RWPE2 (cell line): ENCODE measurements around the gene PLXNC1.

Experiments used
- ATAC-seq: fragments of 200-7000 bp; cut with Tn5 transposase; 3 replicates; pipeline ENCODE4 v1.9.1; 2021; ENCODE audit warnings: low read depth
- DNase-seq: peaks from one replicate; pipeline ENCODE4 v3.0.0-alpha.2; 2020; ENCODE audit warnings: low spot score
- H3K27ac ChIP-seq: fragments of 450-650 bp; 2 replicates; pipeline ENCODE4 v1.5.1; 2017; ENCODE audit warnings: mild to moderate bottlenecking; ENCODE audit not compliant: poor library complexity, severe bottlenecking
- H3K27me3 ChIP-seq: fragments of 250-450 bp; sonication (Bioruptor Pico); 2 replicates; pipeline ENCODE4 v1.5.1; 2021; ENCODE audit warnings: mild to moderate bottlenecking, moderate library complexity; ENCODE audit not compliant: insufficient read depth, poor library complexity, severe bottlenecking
- H3K36me3 ChIP-seq: fragments of 250-450 bp; sonication (Bioruptor Pico); 2 replicates; pipeline ENCODE4 v1.5.1; 2020; ENCODE audit warnings: low read depth, mild to moderate bottlenecking, moderate library complexity
- H3K4me1 ChIP-seq: fragments of 250-450 bp; sonication (Bioruptor Pico); 2 replicates; pipeline ENCODE4 v1.5.1; 2021; ENCODE audit warnings: mild to moderate bottlenecking, moderate library complexity; ENCODE audit not compliant: insufficient read depth, poor library complexity, severe bottlenecking
- H3K4me3 ChIP-seq: fragments of 250-450 bp; sonication (Bioruptor Pico); 2 replicates; pipeline ENCODE4 v1.5.1; 2021; ENCODE audit warnings: mild to moderate bottlenecking, moderate library complexity; ENCODE audit not compliant: severe bottlenecking
- H3K9me3 ChIP-seq: fragments of 250-450 bp; sonication (Bioruptor Pico); 2 replicates; pipeline ENCODE4 v1.5.1; 2021; ENCODE audit warnings: mild to moderate bottlenecking, moderate library complexity; ENCODE audit not compliant: severe bottlenecking
- TF ChIP-seq, protein P1 (sequence below): fragments of 450-650 bp; IDR thresholded peaks from one replicate; pipeline ENCODE4 v1.5.1; 2017; ENCODE audit warnings: mild to moderate bottlenecking, moderate library complexity; ENCODE audit not compliant: poor library complexity, severe bottlenecking

PLXNC1 gene

DNA sequence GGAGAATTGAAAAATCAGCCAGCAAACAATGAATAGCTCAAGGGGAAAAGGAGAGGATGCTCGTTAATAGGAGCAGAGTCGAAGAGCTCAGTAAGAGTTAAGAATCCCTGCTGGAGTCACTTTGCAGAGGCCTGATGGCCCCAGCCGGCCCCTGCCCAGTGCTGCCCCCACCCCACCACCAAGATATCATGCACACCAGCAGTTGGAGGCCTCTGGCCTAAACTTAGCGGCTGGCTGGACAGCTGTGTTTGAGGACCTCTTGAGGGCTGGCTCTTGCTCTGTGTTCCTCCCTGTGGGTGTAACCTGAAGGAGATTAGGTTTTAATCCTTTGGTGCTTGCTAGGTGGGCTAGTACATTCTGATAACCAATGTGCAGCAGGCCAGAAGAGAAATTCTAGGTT is 142.0 kb downstream of the PLXNC1 start:
- no peaks in the 10 kb centered on the region for H3K36me3 ChIP-seq
- no peak overlapping the region for H3K27ac ChIP-seq
- no peak overlapping the region for H3K4me3 ChIP-seq
- no peak for DNase-seq
- H3K9me3 ChIP-seq = no peaks in the 10 kb centered on the region
- ATAC-seq = no peak; the same call in 2 of the 3 replicates
- no peaks in the 10 kb centered on the region for H3K27me3 ChIP-seq
- TF ChIP-seq, protein P1, sequence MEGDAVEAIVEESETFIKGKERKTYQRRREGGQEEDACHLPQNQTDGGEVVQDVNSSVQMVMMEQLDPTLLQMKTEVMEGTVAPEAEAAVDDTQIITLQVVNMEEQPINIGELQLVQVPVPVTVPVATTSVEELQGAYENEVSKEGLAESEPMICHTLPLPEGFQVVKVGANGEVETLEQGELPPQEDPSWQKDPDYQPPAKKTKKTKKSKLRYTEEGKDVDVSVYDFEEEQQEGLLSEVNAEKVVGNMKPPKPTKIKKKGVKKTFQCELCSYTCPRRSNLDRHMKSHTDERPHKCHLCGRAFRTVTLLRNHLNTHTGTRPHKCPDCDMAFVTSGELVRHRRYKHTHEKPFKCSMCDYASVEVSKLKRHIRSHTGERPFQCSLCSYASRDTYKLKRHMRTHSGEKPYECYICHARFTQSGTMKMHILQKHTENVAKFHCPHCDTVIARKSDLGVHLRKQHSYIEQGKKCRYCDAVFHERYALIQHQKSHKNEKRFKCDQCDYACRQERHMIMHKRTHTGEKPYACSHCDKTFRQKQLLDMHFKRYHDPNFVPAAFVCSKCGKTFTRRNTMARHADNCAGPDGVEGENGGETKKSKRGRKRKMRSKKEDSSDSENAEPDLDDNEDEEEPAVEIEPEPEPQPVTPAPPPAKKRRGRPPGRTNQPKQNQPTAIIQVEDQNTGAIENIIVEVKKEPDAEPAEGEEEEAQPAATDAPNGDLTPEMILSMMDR = no peak
- H3K4me1 ChIP-seq = no peaks in the 10 kb centered on the region

DNA sequence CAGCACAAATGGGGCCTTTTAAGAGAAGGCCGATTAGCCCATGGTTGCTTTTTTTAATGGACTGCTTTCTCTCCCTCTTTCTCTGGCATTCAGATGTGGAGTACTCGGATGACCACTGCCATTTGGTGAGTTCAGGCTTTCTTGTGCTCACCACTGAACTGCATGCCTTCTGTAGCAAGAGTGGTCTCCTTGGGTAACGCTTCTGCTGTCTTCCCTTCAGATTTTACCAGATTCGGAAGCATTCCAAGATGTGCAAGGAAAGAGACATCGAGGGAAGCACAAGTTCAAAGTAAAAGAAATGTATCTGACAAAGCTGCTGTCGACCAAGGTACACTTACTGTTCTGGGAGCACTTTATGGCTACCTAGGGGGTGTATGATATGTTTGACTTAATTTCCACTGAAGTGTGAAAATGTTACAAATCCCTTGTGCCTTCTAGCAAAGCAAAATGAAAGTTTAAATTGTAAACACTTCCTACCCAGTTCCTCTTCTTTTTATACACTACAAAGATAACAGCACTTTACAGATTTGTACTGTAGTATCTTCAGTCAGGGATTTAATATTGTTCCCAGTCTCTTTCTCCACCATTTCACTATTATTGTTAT is 148.8 kb downstream of the PLXNC1 start:
- Histone ChIP-seq H3K27me3 (no peaks in the 10 kb centered on the region), H3K4me1 (no peaks in the 10 kb centered on the region), H3K27ac (no peak overlapping the region), H3K36me3 (no peaks in the 10 kb centered on the region), H3K4me3 (no peak overlapping the region), H3K9me3 (no peaks in the 10 kb centered on the region)
- ATAC-seq (no peak), DNase-seq (no peak)
- TF ChIP-seq, protein P1 = no peak

DNA sequence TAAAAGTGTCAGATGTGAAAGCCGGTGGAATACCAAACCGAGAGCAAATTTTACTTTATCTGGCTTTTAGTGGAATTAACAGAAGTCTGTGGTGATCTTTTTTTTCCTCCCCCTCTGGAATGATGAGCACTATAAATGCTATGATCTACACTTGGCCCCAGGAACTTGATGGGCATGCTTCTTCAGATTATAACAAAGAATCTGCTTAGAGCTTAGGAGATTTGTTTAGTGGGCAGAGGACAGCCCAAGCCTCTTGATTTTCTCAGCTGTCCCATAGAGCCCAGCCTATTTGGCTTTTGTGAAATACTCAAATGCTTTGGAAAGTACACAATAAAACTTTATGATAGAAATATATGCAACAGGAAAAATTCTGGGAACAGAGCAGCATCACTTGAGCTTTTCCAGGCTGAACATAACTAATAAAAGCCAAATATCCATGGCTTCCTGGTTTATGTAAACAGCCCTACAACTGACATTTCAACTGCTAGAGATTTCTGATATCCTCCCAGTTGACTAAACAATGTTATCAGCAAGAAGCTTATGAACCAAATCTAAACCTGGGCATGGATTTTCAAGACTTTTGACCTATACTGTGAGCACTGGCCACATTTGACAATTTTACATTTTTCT is 149.6 kb downstream of the PLXNC1 start:
- H3K4me1 ChIP-seq = no peaks in the 10 kb centered on the region
- TF ChIP-seq, protein P1 = no peak
- DNase-seq = no peak
- no peaks in the 10 kb centered on the region for H3K9me3 ChIP-seq
- no peak overlapping the region for H3K27ac ChIP-seq
- H3K4me3 ChIP-seq = no peak overlapping the region
- H3K36me3 ChIP-seq = no peaks in the 10 kb centered on the region; the same call in 1 of the 2 replicates
- no peak for ATAC-seq
- H3K27me3 ChIP-seq = no peaks in the 10 kb centered on the region

DNA sequence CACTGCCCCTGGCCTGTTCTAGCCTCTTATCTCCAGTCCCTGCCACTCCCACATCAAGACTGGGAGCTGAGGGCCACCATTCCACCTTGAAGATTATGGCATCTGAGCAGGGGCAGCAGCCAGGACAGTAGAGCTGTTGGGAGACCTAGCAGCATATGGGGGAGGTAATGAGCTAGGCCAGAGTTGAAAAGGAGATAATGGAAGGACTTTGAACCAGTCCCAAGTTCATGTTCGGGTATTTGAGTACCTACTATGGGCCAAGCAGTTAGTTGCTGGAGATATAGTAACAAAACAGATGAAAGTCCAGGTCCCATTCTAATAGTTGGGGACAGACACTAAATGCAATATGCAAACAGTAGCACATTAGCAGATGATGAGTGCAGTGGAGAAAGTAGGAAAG is 151.5 kb downstream of the PLXNC1 start:
- Histone ChIP-seq H3K9me3 (no peaks in the 10 kb centered on the region), H3K4me3 (no peak overlapping the region), H3K27me3 (no peaks in the 10 kb centered on the region), H3K27ac (no peak overlapping the region), H3K4me1 (no peaks in the 10 kb centered on the region), H3K36me3 (no peaks in the 10 kb centered on the region; the same call in 1 of the 2 replicates)
- DNase-seq = no peak
- TF ChIP-seq, protein P1 = no peak
- no peak for ATAC-seq

DNA sequence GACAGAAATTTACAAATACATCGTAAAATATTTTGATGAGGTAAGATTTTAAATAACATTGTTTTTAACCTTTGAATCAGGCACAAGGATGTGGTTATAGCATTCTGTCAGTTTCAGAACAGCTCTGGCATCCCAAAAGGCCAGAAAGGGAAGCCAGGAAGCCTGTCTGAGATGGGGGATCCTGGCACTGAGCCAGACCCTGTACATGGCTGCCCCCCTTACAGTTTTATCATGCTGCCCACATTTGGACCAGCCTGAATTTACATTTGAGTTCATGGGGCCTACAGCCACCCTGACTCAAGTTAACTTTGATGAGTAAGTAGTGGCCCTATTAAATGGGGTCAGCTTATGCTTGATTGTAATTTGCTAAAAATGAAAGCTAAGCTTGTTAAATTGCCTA is 155.6 kb downstream of the PLXNC1 start:
- Histone ChIP-seq H3K4me1 (no peaks in the 10 kb centered on the region), H3K27me3 (no peaks in the 10 kb centered on the region), H3K4me3 (no peak overlapping the region), H3K36me3 (peaks cover 11% of the 10 kb centered on the region), H3K27ac (no peak overlapping the region), H3K9me3 (no peaks in the 10 kb centered on the region)
- ATAC-seq = no peak
- DNase-seq = no peak
- TF ChIP-seq, protein P1 = no peak
